GM19467 (cell line): Measurements from ENCODE around the gene ARID4B.
A peak's percentile ranks its signal among the peaks of the same experiment; 100 is the strongest.

ENCODE experiments used
- ATAC-seq: cut with Tn5 transposase; IDR thresholded peaks from one replicate; pipeline ENCODE4 v1.9.1; 2021; ENCODE audit warnings: mild to moderate bottlenecking, moderate library complexity; ENCODE audit not compliant: unreplicated experiment

Gene ARID4B

GRCh38 chr1:235133086-235133485 is 194.9 kb downstream of the ARID4B start:
- no peak for ATAC-seq

DNA sequence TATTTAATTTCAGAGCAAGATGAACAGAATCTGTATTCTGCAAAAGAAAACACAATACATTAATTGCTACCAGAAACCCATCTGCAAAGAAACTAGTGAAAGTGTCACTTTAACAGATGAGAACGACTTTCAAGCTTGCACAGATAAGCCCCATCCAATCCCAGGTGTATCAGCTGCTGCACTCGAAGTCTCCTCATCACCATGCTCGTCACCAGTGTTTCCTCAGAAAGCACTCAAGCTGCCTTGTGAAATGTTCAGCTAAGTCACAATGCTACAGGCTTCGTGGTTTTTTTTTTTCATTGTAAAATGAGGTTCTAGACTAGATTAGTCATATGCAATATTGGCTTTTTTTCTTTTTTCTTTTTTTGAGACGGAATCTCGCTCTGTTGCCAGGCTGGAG is 196.0 kb downstream of the ARID4B start:
- no peak for ATAC-seq

DNA sequence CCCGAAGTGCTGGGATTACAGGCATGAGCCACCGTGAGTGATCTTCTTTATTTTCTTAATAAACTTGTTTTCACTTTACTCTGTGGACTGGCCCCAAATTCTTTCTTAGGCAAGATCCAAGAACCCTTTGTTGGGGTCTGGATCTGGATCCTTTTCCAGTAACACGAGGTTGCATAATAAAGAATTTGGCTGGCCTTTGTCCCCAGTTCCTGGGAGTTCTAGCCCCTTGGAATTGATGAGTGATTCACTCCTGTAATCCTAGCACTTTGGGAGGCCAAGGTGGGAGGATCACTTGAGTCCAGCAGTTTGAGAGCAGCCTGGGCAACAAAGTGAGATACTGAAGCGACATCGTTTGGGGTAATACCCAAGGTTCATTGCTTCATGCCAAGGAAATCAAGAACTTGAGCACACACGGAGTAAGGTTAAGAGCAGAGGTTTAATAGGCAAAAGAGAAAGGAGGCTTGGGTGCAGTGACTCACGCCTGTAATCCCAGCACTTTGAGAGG is 197.2 kb downstream of the ARID4B start:
- ATAC-seq = no peak

DNA sequence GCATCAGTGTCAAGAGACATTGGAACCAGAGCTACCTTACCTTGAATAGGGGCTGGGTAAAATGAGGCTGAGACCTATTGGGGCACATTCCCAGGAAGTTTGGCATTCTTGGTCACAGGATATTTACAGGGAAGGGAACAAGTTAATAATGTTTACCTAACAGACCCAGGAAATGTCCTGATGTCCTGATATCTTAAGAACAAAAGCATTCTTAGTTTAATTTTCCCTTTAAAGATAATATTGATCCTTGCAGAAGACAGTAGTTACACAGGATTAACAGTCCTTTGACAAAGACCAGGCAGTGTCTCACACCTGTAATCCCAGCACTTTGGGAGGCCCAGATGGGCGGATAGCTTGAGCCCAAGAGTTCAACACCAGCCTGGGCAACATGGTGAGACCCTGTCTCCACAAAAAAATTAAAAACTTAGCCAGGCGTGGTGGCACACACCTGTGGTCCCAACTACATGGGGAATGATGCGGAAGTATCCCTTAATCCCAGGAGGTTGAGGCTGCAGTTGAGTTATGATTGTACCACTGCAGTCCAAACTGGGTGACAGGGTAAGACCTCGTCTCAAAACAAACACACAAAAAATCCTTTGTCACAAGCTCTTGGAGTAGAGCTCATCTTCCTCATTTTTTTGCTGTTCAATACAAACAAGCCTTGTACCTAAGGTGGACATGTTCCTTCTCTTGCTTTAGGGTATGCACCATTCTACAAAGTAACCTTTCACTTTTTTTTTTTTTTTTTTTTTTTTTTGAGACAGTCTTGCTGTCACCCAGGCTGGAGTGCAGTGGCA is 198.0 kb downstream of the ARID4B start:
- no peak for ATAC-seq

DNA sequence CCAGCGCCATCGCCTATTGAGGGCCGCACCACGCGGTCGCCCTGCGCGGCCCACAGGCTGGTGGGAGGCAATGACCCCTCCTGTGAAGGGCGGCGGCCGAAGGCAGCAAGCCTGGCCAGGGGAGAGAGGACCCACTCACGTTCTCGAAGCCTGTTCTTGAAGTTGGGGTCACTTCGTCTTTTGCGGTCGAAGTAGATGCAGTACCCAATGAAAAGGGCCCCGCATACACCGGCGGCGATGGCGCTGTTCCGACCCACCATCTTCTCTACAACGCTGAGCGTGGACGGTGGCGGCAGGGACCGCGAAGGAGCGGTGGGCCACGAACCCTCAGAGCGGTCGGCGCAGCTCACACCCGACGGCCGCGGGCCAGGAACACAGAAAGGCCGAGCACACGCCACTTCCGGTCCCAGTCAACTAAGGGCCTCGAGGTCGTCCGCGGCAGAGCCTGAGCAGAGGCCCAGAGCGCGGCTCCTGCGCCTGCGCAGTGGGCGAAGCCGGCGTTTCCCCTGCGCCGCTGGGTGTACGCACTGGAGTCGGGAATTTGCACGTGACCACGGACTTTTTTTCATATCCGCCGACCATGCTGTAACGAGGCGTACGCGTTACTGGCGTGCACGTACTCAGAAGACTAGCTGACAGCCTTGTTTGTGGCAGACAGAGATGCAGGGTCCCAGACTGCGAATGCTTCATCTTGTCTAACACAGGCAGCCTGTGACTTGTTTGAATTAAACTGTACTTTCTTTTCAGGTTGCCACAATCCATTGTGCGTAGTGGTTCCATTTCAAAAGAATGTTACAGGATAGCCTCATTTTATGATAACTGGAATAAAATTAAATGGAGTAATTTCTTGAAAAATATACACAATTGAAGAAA is 199.3 kb downstream of the ARID4B start, which contains the start of gene TOMM20:
Gene TOMM20 (minus strand): TSS at position 382 of the 873 bp plus-strand sequence. CDS start 122 bp downstream, at position 260.
- ATAC-seq = peak; percentile 95

DNA sequence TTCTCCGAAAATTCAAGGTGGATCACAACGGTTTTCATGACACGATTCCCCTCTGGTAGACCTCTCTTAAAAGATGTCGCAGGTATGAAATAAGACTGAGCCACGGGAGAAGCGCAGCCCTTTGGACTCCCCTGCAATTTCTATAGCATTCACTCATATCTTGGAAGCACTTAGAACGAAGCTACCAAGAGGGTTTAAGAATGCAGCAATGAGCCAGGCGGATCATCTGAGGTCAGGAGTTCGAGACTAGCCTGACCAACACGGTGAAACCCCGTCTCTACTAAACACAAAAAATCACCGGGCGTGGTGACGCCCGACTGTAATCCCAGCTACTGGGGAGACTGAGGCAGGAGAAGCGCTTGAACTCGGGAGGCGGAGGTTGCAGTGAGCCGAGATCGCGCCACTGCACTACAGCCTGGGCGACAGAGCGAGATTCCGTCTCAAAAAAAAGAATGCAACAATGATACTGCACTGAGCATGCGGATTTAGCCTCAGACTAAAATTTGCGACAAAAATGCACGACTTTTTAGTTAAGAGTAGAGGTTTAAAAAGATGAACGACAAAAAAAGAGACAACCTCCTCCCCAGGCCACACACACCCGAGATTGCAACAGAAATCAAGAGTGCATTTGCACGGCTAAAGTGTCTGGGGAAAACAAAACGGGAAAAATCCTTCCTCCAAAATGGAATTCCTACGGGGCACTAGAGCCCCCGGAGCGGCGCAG is 200.1 kb downstream of the ARID4B start:
- no peak for ATAC-seq

DNA sequence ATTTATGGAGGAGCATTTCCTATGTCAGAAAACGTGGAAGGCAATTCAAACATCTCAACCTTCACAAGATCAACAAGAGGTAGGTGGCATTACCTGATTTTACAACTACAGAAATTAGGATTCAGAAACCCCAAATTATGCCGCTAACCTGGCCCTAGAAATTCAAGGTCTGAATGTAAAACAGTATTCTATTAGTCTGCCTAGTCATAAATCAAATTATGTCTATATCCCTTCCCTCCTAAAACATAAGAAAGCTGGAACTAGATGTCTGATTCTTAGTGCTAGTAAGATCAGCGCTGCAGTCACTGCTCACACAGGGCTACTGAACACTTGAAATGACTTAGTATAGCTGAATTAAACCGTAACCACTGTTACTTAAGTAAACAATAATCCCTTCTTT is 200.8 kb downstream of the ARID4B start:
- ATAC-seq = no peak

DNA sequence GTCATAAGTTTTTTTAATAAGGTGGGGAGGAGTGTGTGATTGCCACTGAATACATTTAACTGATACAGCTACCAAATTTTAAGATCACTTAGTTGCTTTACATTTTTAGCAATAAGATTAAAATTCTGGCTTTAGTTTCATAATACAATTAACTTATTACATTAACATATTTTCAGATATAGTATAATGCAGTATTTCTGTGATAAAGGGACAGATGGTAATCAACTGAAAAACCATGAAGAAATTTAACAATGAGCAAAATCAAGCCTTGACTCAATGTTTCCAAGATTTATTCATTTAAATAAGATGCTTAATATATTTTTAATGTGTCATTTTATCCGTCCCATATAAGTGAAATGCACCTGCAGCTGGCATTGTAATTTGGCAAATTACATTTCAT is 203.3 kb downstream of the ARID4B start:
- ATAC-seq = no peak

- ATAC-seq = no peak
Observed at GRCh38 chr1:235124111-235124510, 203.9 kb downstream of the ARID4B start.

GRCh38 chr1:235122348-235122747 is 205.6 kb downstream of the ARID4B start:
- ATAC-seq = no peak
